ENCODE data around the gene CCDC71. TPM values are rescaled to one million over a fixed set of nuclear protein-coding genes. Genes with fewer than 3 reads are reported as not detected.

The CCDC71 gene
- total and polyA plus RNA-seq, 2 donors (not counting 3 experiments of a cell fraction or from before 2014, with no cell fraction given): 23.5 to 41.6 TPM

GRCh38 chr3:49181351-49181750, 15.2 kb upstream of the CCDC71 start:
- no peaks in the 10 kb centered on the region for H3K79me2 ChIP-seq (ENCODE audit: control insufficient read depth, insufficient read depth, low read length)
- no peaks in the 10 kb centered on the region for H3K27me3 ChIP-seq (ENCODE audit: control insufficient read depth in 2 of 2, insufficient read depth in 2 of 2, low read length in 2 of 2)
- no peak for DNase-seq (ENCODE audit: low read depth, low spot score)
- no peak overlapping the region for H3K27ac ChIP-seq (ENCODE audit: insufficient read depth, low read depth, low read length)
- BruUV-seq (replicated peaks): no TSS peak
- H3K4me2 ChIP-seq (ENCODE audit: insufficient read depth, low read length): no peak overlapping the region
- FAIRE-seq: no peak
- no peaks in the 10 kb centered on the region for H3K9me3 ChIP-seq (replicated peaks; ENCODE audit: control insufficient read depth, insufficient read depth, low read length)
- POLR2A ChIA-PET: no interaction called here
- TF ChIP-seq MYC (IDR thresholded peaks at IDR 0.05; ENCODE audit: low read depth, low read length): no peak
- no peak for TF ChIP-seq POLR2A (IDR thresholded peaks at IDR 0.05; ENCODE audit: low read depth, low read length)
- TF ChIP-seq GATA2 (IDR thresholded peaks at IDR 0.05; ENCODE audit: insufficient read depth, insufficient read length, low read depth, low read length): no peak
- no peak for TF ChIP-seq FOS (IDR thresholded peaks at IDR 0.05; ENCODE audit: borderline replicate concordance, insufficient read depth, low read length)
- TF ChIP-seq JUN (IDR thresholded peaks at IDR 0.05; ENCODE audit: borderline replicate concordance, insufficient read depth, insufficient read length, low read depth): no peak
- TF ChIP-seq CTCF (IDR thresholded peaks at IDR 0.05; ENCODE audit: extremely low read depth in 1 of 2, insufficient read depth in 1 of 2, low read depth in 1 of 2, low read length in 2 of 2): no peak
- no peak for TF ChIP-seq EZH2 (IDR thresholded peaks at IDR 0.05; ENCODE audit: borderline replicate concordance, low read depth, low read length, severe bottlenecking)
- no peak for TF ChIP-seq POLR2AphosphoS5 (IDR thresholded peaks at IDR 0.05; ENCODE audit: insufficient read depth, low read depth, low read length)
- TF ChIP-seq MAX (IDR thresholded peaks at IDR 0.05; ENCODE audit: insufficient read depth, insufficient read length): no peak
- no peaks in the 10 kb centered on the region for H3K4me1 ChIP-seq (ENCODE audit: control insufficient read depth, extremely low read depth, insufficient read depth, low read length)
- intact Hi-C loops (cut with micrococcal nuclease) (no loop called here), dilution Hi-C loops (cut with MboI; ENCODE audit: extremely low pct_ligation_motif_present, low sequenced_read_pairs) (no loop called here)
- H4K20me1 ChIP-seq (replicated peaks; ENCODE audit: control insufficient read depth, extremely low read depth, insufficient read depth, low read length): no peaks in the 10 kb centered on the region
- CTCF ChIA-PET: interaction anchor here (1.9 to 2.4 kb wide), 2 partner anchors 10 to 12 kb away, joined by 5 to 7 read pairs; partner anchors contain the start of gene KLHDC8B
- no peak overlapping the region for H3K4me3 ChIP-seq (replicated peaks in 1 of 3; ENCODE audit: insufficient read depth in 1 of 3, low read depth in 1 of 3, low read length in 3 of 3)
- no peak overlapping the region for H3K9ac ChIP-seq (replicated peaks; ENCODE audit: extremely low read depth, insufficient read depth, low read length)
- H3K36me3 ChIP-seq (ENCODE audit: control insufficient read depth in 2 of 2, extremely low read depth in 1 of 2, insufficient read depth in 2 of 2, low read length in 2 of 2): peaks cover 0 to 2% of the 10 kb centered on the region in 2 experiments
- no peak overlapping the region for H2AFZ ChIP-seq (ENCODE audit: low read depth, low read length)
- H3K9me1 ChIP-seq (replicated peaks; ENCODE audit: control insufficient read depth, extremely low read depth, insufficient read depth, low read length): no peaks in the 10 kb centered on the region
